HG03457 (cell line): ENCODE data around the gene SLC24A3.
"Not testable (repeated sequence)": the region's sequence is repeated elsewhere in the genome, so short reads cannot be mapped to it uniquely, and the experiment has no call there.

Experiments used
- ATAC-seq: cut with Tn5 transposase; IDR thresholded peaks from one replicate; pipeline ENCODE4 v1.9.1; 2021; ENCODE audit warnings: moderate number of reproducible peaks; ENCODE audit not compliant: unreplicated experiment

SLC24A3 gene

GRCh38 chr20:19658137-19658536 lies 445.7 kb downstream of the SLC24A3 start:
- ATAC-seq: no peak

GRCh38 chr20:19659448-19659847 lies 447.0 kb downstream of the SLC24A3 start:
- no peak for ATAC-seq

- no peak for ATAC-seq
Measured at GRCh38 chr20:19660808-19661378, 448.5 kb downstream of the SLC24A3 start.

GRCh38 chr20:19661717-19662636 lies 449.5 kb downstream of the SLC24A3 start:
- ATAC-seq: no peak

GRCh38 chr20:19662637-19662995 lies 450.2 kb downstream of the SLC24A3 start:
- no peak for ATAC-seq

GRCh38 chr20:19668418-19668817 lies 456.0 kb downstream of the SLC24A3 start:
- no peak for ATAC-seq

GRCh38 chr20:19670829-19671228 lies 458.4 kb downstream of the SLC24A3 start:
- no peak for ATAC-seq

- ATAC-seq: no peak
Measured at GRCh38 chr20:19671374-19671773, 458.9 kb downstream of the SLC24A3 start.

- ATAC-seq: no peak
Measured at GRCh38 chr20:19672498-19672897, 460.1 kb downstream of the SLC24A3 start.

GRCh38 chr20:19673575-19673974 lies 461.1 kb downstream of the SLC24A3 start:
- no peak for ATAC-seq

- no peak for ATAC-seq
Measured at GRCh38 chr20:19676202-19676601, 463.8 kb downstream of the SLC24A3 start.

GRCh38 chr20:19677336-19677735 lies 464.9 kb downstream of the SLC24A3 start:
- ATAC-seq: no peak

- not testable (repeated sequence) for ATAC-seq
Measured at GRCh38 chr20:19678591-19678990, 466.1 kb downstream of the SLC24A3 start.

- ATAC-seq: no peak
Measured at GRCh38 chr20:19679900-19680495, 467.6 kb downstream of the SLC24A3 start.

GRCh38 chr20:19682249-19682648 lies 469.8 kb downstream of the SLC24A3 start:
- ATAC-seq: no peak

- no peak for ATAC-seq
Measured at GRCh38 chr20:19683188-19683587, 470.7 kb downstream of the SLC24A3 start.

- ATAC-seq: no peak
Measured at GRCh38 chr20:19683822-19684221, 471.4 kb downstream of the SLC24A3 start.

GRCh38 chr20:19688031-19688806 lies 475.8 kb downstream of the SLC24A3 start:
- no peak for ATAC-seq

GRCh38 chr20:19690462-19690861 lies 478.0 kb downstream of the SLC24A3 start:
- no peak for ATAC-seq

- no peak for ATAC-seq
Measured at GRCh38 chr20:19691125-19691524, 478.7 kb downstream of the SLC24A3 start.

GRCh38 chr20:19692100-19692499 lies 479.7 kb downstream of the SLC24A3 start:
- no peak for ATAC-seq
